H1 (cell line): ENCODE measurements around the gene ITPR1. TPM values are rescaled to one million over a fixed set of nuclear protein-coding genes. Genes with fewer than 3 reads are reported as not detected.
A peak's percentile ranks its signal among the peaks of the same experiment; 100 is the strongest.

Experiments
- ATF3 ChIP-seq: IDR thresholded peaks from 2 replicates; pipeline ENCODE4 v1.6.1; 2011; ENCODE audit warnings: low read depth, mild to moderate bottlenecking, low read length; ENCODE audit not compliant: insufficient read depth
- HDAC6 ChIP-seq: IDR thresholded peaks from one replicate; pipeline ENCODE4 v1.7.1; 2012; ENCODE audit warnings: low read depth, mild to moderate bottlenecking, inconsistent platforms, low read length, moderate library complexity
- JUND ChIP-seq: IDR thresholded peaks from 2 replicates; pipeline ENCODE4 v1.6.1; 2011; ENCODE audit warnings: mild to moderate bottlenecking, improper control_type of control experiment, low read length
- KDM5A ChIP-seq: fragments of 200-600 bp; IDR thresholded peaks from 2 replicates; pipeline ENCODE4 v1.7.1; 2012; ENCODE audit warnings: mild to moderate bottlenecking, low read length, inconsistent platforms, mixed read lengths
- RAD21 ChIP-seq, 2 experiments: IDR thresholded peaks in 1 of 2; conservative IDR thresholded peaks in 1 of 2; 2 replicates each; pipeline ENCODE4 v1.6.1; 2011; ENCODE audit warnings: low read depth in 2 of 2, low read length in 2 of 2, improper control_type of control experiment in 1 of 2, inconsistent platforms in 1 of 2, mild to moderate bottlenecking in 1 of 2, moderate library complexity in 1 of 2
- RFX5 ChIP-seq: IDR thresholded peaks from 2 replicates; pipeline ENCODE4 v1.6.1; 2011; ENCODE audit warnings: low read depth, low read length, improper control_type of control experiment, borderline replicate concordance
- SIX5 ChIP-seq: IDR thresholded peaks from 2 replicates; pipeline ENCODE4 v1.6.1; 2011; ENCODE audit warnings: mild to moderate bottlenecking, low read depth, low read length
- SP1 ChIP-seq: IDR thresholded peaks from 2 replicates; pipeline ENCODE4 v1.6.1; 2011; ENCODE audit warnings: low read depth, low read length
- SUZ12 ChIP-seq: fragments of 200-600 bp; sonication (generic); IDR thresholded peaks from 2 replicates; pipeline ENCODE4 v1.6.1; 2012; ENCODE audit warnings: mild to moderate bottlenecking, inconsistent platforms, low read length, moderate library complexity, mixed read lengths
- TAF1 ChIP-seq: IDR thresholded peaks from 2 replicates; pipeline ENCODE4 v1.6.1; 2011; ENCODE audit warnings: mild to moderate bottlenecking, low read depth, low read length
- USF2 ChIP-seq: IDR thresholded peaks from 2 replicates; pipeline ENCODE4 v1.6.1; 2011; ENCODE audit warnings: low read length, improper control_type of control experiment
- polyA plus RNA-seq, 7 experiments: library from polyadenylated mRNA; depleted of rRNA in 3 of 7; stranded (reverse) in 5 of 7; unstranded in 2 of 7; fragments of >200 nt in 5 of 7; fragments of 200-250 nt in 2 of 7; gene quantifications; 1 replicate in 5 of 7; 2 replicates in 1 of 7; 4 replicates in 1 of 7; pipeline versions ENCODE4 v1.2.1 to v1.2.3, GENCODE V29; 2011 to 2013; ENCODE audit warnings: missing spikeins in 2 of 7, mixed read lengths in 2 of 7
- total RNA-seq: library from RNA; stranded (reverse); fragmentation: NEBNext Ultra II Directional; extraction: Animal tissue kit (Norgen Biotek cat#: 25700); gene quantifications from 2 replicates; pipeline ENCODE4 v1.2.1, GENCODE V29; 2021

ITPR1 gene
- total and polyA plus RNA-seq, 2 of the 8 experiments (the other 6 are each of a cell fraction or from before 2014, with no cell fraction given), result 2.5 to 16.3 TPM

- TF ChIP-seq SUZ12, result no peak
- TF ChIP-seq RFX5, result no peak
- no peak for TF ChIP-seq SIX5
- TF ChIP-seq HDAC6, result no peak
- no peak for TF ChIP-seq SP1
- TF ChIP-seq RAD21 (IDR thresholded peaks at IDR 0.05 in 1 of 2, conservative IDR thresholded peaks at IDR 0.05 in 1 of 2; ENCODE audit: low read depth in 2 of 2, low read length in 2 of 2), result peak; percentile 79 to 81
- no peak for TF ChIP-seq TAF1
- TF ChIP-seq ATF3, result no peak
- TF ChIP-seq KDM5A, result no peak
- TF ChIP-seq USF2, result no peak
- TF ChIP-seq JUND, result no peak
Observed at GRCh38 chr3:4720316-4721075, 227.3 kb downstream of the ITPR1 start (continued).
